OCI-LY7 (cell line): ENCODE measurements around the gene PGLYRP2. TPM values are rescaled to one million over a fixed set of nuclear protein-coding genes. Genes with fewer than 3 reads are reported as not detected.

Experiments
- BruUV-seq: library from RNA; stranded (reverse); fragments of 400-500 nt; replicated peaks from 2 replicates; lab custom pipeline; 2021; lab: Mats Ljungman, UMichigan
- CTCF ChIA-PET: fragments of 300-600 bp; sonication (Branson Sonifier 250); formaldehyde crosslinking; loops from one replicate; lab custom pipeline; 2022; ENCODE audit warnings: antibody characterized with exemption; ENCODE audit not compliant: unreplicated experiment; lab: Charles Lee
- POLR2A ChIA-PET: fragments of 300-600 bp; sonication (Branson Sonifier 250); formaldehyde crosslinking; loops from one replicate; lab custom pipeline; 2022; ENCODE audit warnings: antibody characterized with exemption; lab: Charles Lee
- DNase-seq: peaks from one replicate; pipeline ENCODE4 v3.0.0-alpha.2; 2015; ENCODE audit warnings: low spot score
- H2AFZ ChIP-seq: fragments of 200-600 bp; sonication (generic), shearing (Covaris generic); 2 replicates; pipeline ENCODE4 v1.6.1; 2014; ENCODE audit warnings: mild to moderate bottlenecking, antibody characterized with exemption, low read length, moderate library complexity
- H3K27ac ChIP-seq: fragments of 200-600 bp; sonication (generic); 2 replicates; pipeline ENCODE4 v1.5.1; 2014; ENCODE audit warnings: mixed run types, low read depth, mild to moderate bottlenecking, moderate library complexity, low read length, inconsistent platforms; ENCODE audit not compliant: poor library complexity, severe bottlenecking
- H3K36me3 ChIP-seq: fragments of 200-600 bp; sonication (generic); 2 replicates; pipeline ENCODE4 v1.6.1; 2014; ENCODE audit warnings: mild to moderate bottlenecking, antibody characterized with exemption, low read length, moderate library complexity, mixed read lengths; ENCODE audit not compliant: insufficient read depth
- H3K4me1 ChIP-seq: fragments of 200-600 bp; sonication (generic); 2 replicates; pipeline ENCODE4 v1.5.1; 2014; ENCODE audit warnings: mild to moderate bottlenecking, low read length; ENCODE audit not compliant: insufficient read depth, poor library complexity, severe bottlenecking
- H3K4me2 ChIP-seq: fragments of 200-600 bp; sonication (generic); 2 replicates; pipeline ENCODE4 v1.6.1; 2014; ENCODE audit warnings: mild to moderate bottlenecking, low read length
- H3K4me3 ChIP-seq: fragments of 200-600 bp; sonication (generic); 2 replicates; pipeline ENCODE4 v1.5.1; 2014; ENCODE audit warnings: mild to moderate bottlenecking, low read depth, low read length; ENCODE audit not compliant: poor library complexity, severe bottlenecking
- H3K79me2 ChIP-seq: fragments of 200-600 bp; sonication (generic); 2 replicates; pipeline ENCODE4 v1.6.1; 2016; ENCODE audit warnings: low read depth, mild to moderate bottlenecking, low read length, moderate library complexity, mixed read lengths; ENCODE audit not compliant: insufficient read depth
- H3K9me2 ChIP-seq: fragments of 200-600 bp; sonication (generic); 2 replicates; pipeline ENCODE4 v1.6.1; 2016; ENCODE audit warnings: mild to moderate bottlenecking, low read length, mixed read lengths; ENCODE audit not compliant: insufficient read depth
- H3K9me3 ChIP-seq: fragments of 200-600 bp; sonication (generic); 2 replicates; pipeline ENCODE4 v1.6.1; 2014; ENCODE audit warnings: mild to moderate bottlenecking, mixed run types, low read length, mixed read lengths
- H4K20me1 ChIP-seq: fragments of 200-600 bp; sonication (generic); 2 replicates; pipeline ENCODE4 v1.6.1; 2014; ENCODE audit warnings: mild to moderate bottlenecking, antibody characterized with exemption, low read length, moderate library complexity, mixed read lengths; ENCODE audit not compliant: insufficient read depth
- CTCF ChIP-seq: fragments of 200-600 bp; sonication (generic); conservative IDR thresholded peaks from 2 replicates; pipeline ENCODE4 v1.5.1; 2014; ENCODE audit warnings: mild to moderate bottlenecking, antibody characterized with exemption, low read length, moderate library complexity, mixed read lengths
- EZH2phosphoT487 ChIP-seq: fragments of 200-600 bp; sonication (generic); IDR thresholded peaks from 2 replicates; pipeline ENCODE4 v1.6.1; 2018; ENCODE audit warnings: low read depth, borderline replicate concordance, mild to moderate bottlenecking, mixed run types, antibody characterized with exemption, low read length, moderate library complexity, mixed read lengths
- intact Hi-C: fragments of 100-400 bp; cut with micrococcal nuclease; formaldehyde crosslinking; loops from one replicate; pipeline ENCODE4 v1.10.0; 2022; ENCODE audit not compliant: unreplicated experiment
- total RNA-seq, 2 experiments: library from RNA; depleted of rRNA in 1 of 2; stranded (reverse); fragments of >200 nt in 1 of 2; shearing (Covaris generic) in 1 of 2; gene quantifications; 2 replicates each; pipeline ENCODE4 v1.2.3, GENCODE V29; 2014 to 2022

PGLYRP2 gene
- total RNA-seq, 2 experiments from 2014 or later: not detected

GRCh38 chr19:15457701-15458484, 21.4 kb downstream of the PGLYRP2 start:
- Histone ChIP-seq H4K20me1 (no peaks in the 10 kb centered on the region), H3K79me2 (peaks cover 5% of the 10 kb centered on the region; the same call in 1 of the 2 replicates), H3K4me3 (no peak overlapping the region), H3K9me2 (no peaks in the 10 kb centered on the region), H3K4me1 (peaks cover 1% of the 10 kb centered on the region), H3K36me3 (peaks cover 77% of the 10 kb centered on the region), H3K27ac (no peak overlapping the region), H3K4me2 (no peak overlapping the region), H3K9me3 (no peaks in the 10 kb centered on the region), H2AFZ (no peak overlapping the region)
- intact Hi-C loops: no loop called here
- no TSS peak for BruUV-seq
- POLR2A ChIA-PET: no interaction called here
- no peak for DNase-seq
- TF ChIP-seq CTCF (no peak), EZH2phosphoT487 (no peak)
- CTCF ChIA-PET: no interaction called here

GRCh38 chr19:15456871-15457700, 22.2 kb downstream of the PGLYRP2 start:
- Histone ChIP-seq H3K4me2 (no peak overlapping the region), H3K36me3 (peaks cover 83% of the 10 kb centered on the region), H3K9me2 (no peaks in the 10 kb centered on the region), H3K4me3 (no peak overlapping the region), H3K79me2 (no peaks in the 10 kb centered on the region), H2AFZ (no peak overlapping the region), H3K9me3 (no peaks in the 10 kb centered on the region), H3K27ac (no peak overlapping the region), H3K4me1 (no peaks in the 10 kb centered on the region), H4K20me1 (no peaks in the 10 kb centered on the region)
- BruUV-seq: no TSS peak
- POLR2A ChIA-PET: no interaction called here
- CTCF ChIA-PET: no interaction called here
- no peak for TF ChIP-seq EZH2phosphoT487
- TF ChIP-seq CTCF: no peak
- intact Hi-C loops: no loop called here
- DNase-seq: peak; percentile 42
